Vagina (tissue), 2 donors: Measurements from ENCODE around the gene HEPN1. TPM values are rescaled to one million over a fixed set of nuclear protein-coding genes. Genes with fewer than 3 reads are reported as not detected.

Experiments
- DNase-seq, 2 donors: peaks; one replicate each; pipeline ENCODE4 v3.0.0-alpha.2; 2017; ENCODE audit errors: extremely low spot score in 2 of 2
- H3K27ac ChIP-seq: fragments of 200-600 bp; sonication (generic); one replicate; pipeline ENCODE4 v1.5.1; 2019
- H3K27me3 ChIP-seq: fragments of 200-600 bp; sonication (generic); one replicate; pipeline ENCODE4 v1.5.1; 2019
- H3K36me3 ChIP-seq, 2 donors: fragments of 200-600 bp; sonication (generic); one replicate each; pipeline ENCODE4 v1.5.1; 2017 to 2019
- H3K4me1 ChIP-seq: fragments of 200-600 bp; sonication (generic); one replicate; pipeline ENCODE4 v1.5.1; 2019
- H3K4me3 ChIP-seq, 2 donors: fragments of 200-600 bp; sonication (generic); 1 replicate in 1 of 2; 2 replicates in 1 of 2; pipeline ENCODE4 v1.5.1; 2016 to 2019
- H3K9me3 ChIP-seq: fragments of 200-600 bp; sonication (generic); one replicate; pipeline ENCODE4 v1.5.1; 2019
- CTCF ChIP-seq, 3 experiments: fragments of 450-650 bp in 2 of 3; fragments of 200-600 bp in 1 of 3; sonication (generic) in 1 of 3; IDR thresholded peaks; one replicate each; pipeline ENCODE4 v1.5.1; 2017 to 2019; ENCODE audit warnings: antibody characterized with exemption in 3 of 3, mild to moderate bottlenecking in 2 of 3, moderate library complexity in 2 of 3
- POLR2A ChIP-seq, 2 donors: fragments of 450-650 bp; IDR thresholded peaks; one replicate each; pipeline ENCODE4 v1.6.1; 2017; ENCODE audit warnings: antibody characterized with exemption in 2 of 2, mild to moderate bottlenecking in 2 of 2, moderate library complexity in 2 of 2
- POLR2AphosphoS5 ChIP-seq, 2 donors: sonication (generic); formaldehyde crosslinking; IDR thresholded peaks; one replicate each; pipeline ENCODE4 v1.9.0; 2017; ENCODE audit warnings: antibody characterized with exemption in 2 of 2, mild to moderate bottlenecking in 2 of 2, low read depth in 1 of 2; ENCODE audit not compliant: insufficient read depth in 1 of 2
- intact Hi-C: fragments of 100-400 bp; cut with DNase I; formaldehyde crosslinking; loops from one replicate; pipeline ENCODE4 v1.15.1; 2023
- total RNA-seq: library from RNA; depleted of rRNA; stranded (reverse); fragments of >200 nt; gene quantifications from one replicate; pipeline ENCODE4 v1.2.3, GENCODE V29; 2016

The HEPN1 gene
- total RNA-seq, 1 donor from 2014 or later, result not detected

GRCh38 chr11:124930799-124931198, 11.7 kb downstream of the HEPN1 start:
- H3K4me3 ChIP-seq, result no peak overlapping the region
- TF ChIP-seq POLR2A (IDR thresholded peaks at IDR 0.05) (no peak), POLR2AphosphoS5 (IDR thresholded peaks at IDR 0.05; ENCODE audit: insufficient read depth in 1 of 2, low read depth in 1 of 2) (no peak), CTCF (IDR thresholded peaks at IDR 0.05) (no peak)
- no peaks in the 10 kb centered on the region for H3K4me1 ChIP-seq
- no peaks in the 10 kb centered on the region for H3K36me3 ChIP-seq
- H3K27me3 ChIP-seq, result no peaks in the 10 kb centered on the region
- no peak overlapping the region for H3K27ac ChIP-seq
- intact Hi-C loops, result no loop called here
- H3K9me3 ChIP-seq, result no peaks in the 10 kb centered on the region
- no peak for DNase-seq

- no peaks in the 10 kb centered on the region for H3K4me1 ChIP-seq
These were observed 16.0 kb downstream of the HEPN1 start for GRCh38 chr11:124934862-124935547.

GRCh38 chr11:124935548-124936514, 16.8 kb downstream of the HEPN1 start, which contains the start of gene HEPACAM:
Gene HEPACAM (minus strand): TSS chr11:124936047. CDS start chr11:124936006, 41 bp downstream.
- H3K36me3 ChIP-seq, result no peaks in the 10 kb centered on the region
- TF ChIP-seq POLR2A (IDR thresholded peaks at IDR 0.05) (no peak), CTCF (IDR thresholded peaks at IDR 0.05) (no peak), POLR2AphosphoS5 (IDR thresholded peaks at IDR 0.05; ENCODE audit: insufficient read depth in 1 of 2, low read depth in 1 of 2) (no peak)
- no peaks in the 10 kb centered on the region for H3K9me3 ChIP-seq
- H3K27me3 ChIP-seq, result no peaks in the 10 kb centered on the region
- H3K4me3 ChIP-seq, result no peak within 1 kb of the TSS
- no peaks in the 10 kb centered on the region for H3K4me1 ChIP-seq
- intact Hi-C loops, result no loop called here
- no peak for DNase-seq
- H3K27ac ChIP-seq, result no peak within 1 kb of the TSS

More at GRCh38 chr11:124934862-124935547, 16.0 kb downstream of the HEPN1 start:
- Histone ChIP-seq H3K4me3 (no peak overlapping the region), H3K9me3 (no peaks in the 10 kb centered on the region), H3K27ac (no peak overlapping the region), H3K36me3 (no peaks in the 10 kb centered on the region), H3K27me3 (no peaks in the 10 kb centered on the region)
- no peak for DNase-seq
- intact Hi-C loops, result no loop called here
- TF ChIP-seq POLR2AphosphoS5 (IDR thresholded peaks at IDR 0.05; ENCODE audit: insufficient read depth in 1 of 2, low read depth in 1 of 2), result no peak
- TF ChIP-seq POLR2A (IDR thresholded peaks at IDR 0.05), result no peak
- no peak for TF ChIP-seq CTCF (IDR thresholded peaks at IDR 0.05)

- H3K27me3 ChIP-seq, result no peaks in the 10 kb centered on the region
- no peaks in the 10 kb centered on the region for H3K4me1 ChIP-seq
- H3K4me3 ChIP-seq, result no peak overlapping the region
- H3K36me3 ChIP-seq, result no peaks in the 10 kb centered on the region
- no peak overlapping the region for H3K27ac ChIP-seq
- H3K9me3 ChIP-seq, result no peaks in the 10 kb centered on the region
- DNase-seq, result no peak
- TF ChIP-seq POLR2AphosphoS5 (IDR thresholded peaks at IDR 0.05; ENCODE audit: insufficient read depth in 1 of 2, low read depth in 1 of 2) (no peak), CTCF (IDR thresholded peaks at IDR 0.05) (no peak), POLR2A (IDR thresholded peaks at IDR 0.05) (no peak)
- intact Hi-C loops, result no loop called here
These were observed 18.4 kb downstream of the HEPN1 start for GRCh38 chr11:124937336-124937935.
